Spleen (tissue), 7 donors: Measurements from ENCODE around the gene IVL.

ENCODE experiments used
- CTCF ChIP-seq, 11 experiments: fragments of 200-600 bp in 7 of 11; fragments of 450-650 bp in 4 of 11; sonication (generic) in 4 of 11; IDR thresholded peaks in 8 of 11; conservative IDR thresholded peaks in 3 of 11; 1 replicate in 7 of 11; 2 replicates in 4 of 11; pipeline versions ENCODE4 v1.4.0 to v1.8.0; 2016 to 2021; ENCODE audit warnings: antibody characterized with exemption in 11 of 11, inconsistent platforms in 4 of 11, mild to moderate bottlenecking in 1 of 11
- POLR2A ChIP-seq, 3 donors: fragments of 450-650 bp; IDR thresholded peaks; one replicate each; pipeline ENCODE4 v1.5.1; 2017; ENCODE audit warnings: antibody characterized with exemption in 3 of 3, mild to moderate bottlenecking in 1 of 3
- POLR2AphosphoS5 ChIP-seq, 3 donors: sonication (generic); formaldehyde crosslinking; IDR thresholded peaks; one replicate each; pipeline ENCODE4 v1.5.1; 2017; ENCODE audit warnings: antibody characterized with exemption in 3 of 3
- donor health status: DM: no; HTN: no; CAD: no; lungs with moderate emphysema.
- donor health status: DM: no; HTN: no; CAD: no.
- donor health status: DM: no; HTN: no; CAD: no.

- TF ChIP-seq POLR2AphosphoS5 (IDR thresholded peaks at IDR 0.05) = no peak
- no peak for TF ChIP-seq CTCF (IDR thresholded peaks at IDR 0.05 in 8 of 11, conservative IDR thresholded peaks at IDR 0.05 in 3 of 11)
- TF ChIP-seq POLR2A (IDR thresholded peaks at IDR 0.05) = no peak
Observed at GRCh38 chr1:152902636-152903035, 5.7 kb upstream of the IVL start.
